WTC11 (cell line): ENCODE data around the gene LTBP3. TPM values are rescaled to one million over a fixed set of nuclear protein-coding genes. Genes with fewer than 3 reads are reported as not detected.

Experiments
- ETV6 ChIP-seq: sonication (generic); formaldehyde crosslinking; IDR thresholded peaks from 2 replicates; pipeline ENCODE4 v1.8.1; 2022; ENCODE audit warnings: mild to moderate bottlenecking, missing genetic modification reagents
- GRHL2 ChIP-seq: fragments of 250-450 bp; sonication (Bioruptor Pico); IDR thresholded peaks from 2 replicates; pipeline ENCODE4 v1.8.0; 2022; ENCODE audit warnings: mild to moderate bottlenecking, moderate library complexity; ENCODE audit not compliant: insufficient replicate concordance, severe bottlenecking
- IRF2 ChIP-seq: sonication (generic); formaldehyde crosslinking; IDR thresholded peaks from 2 replicates; pipeline ENCODE4 v1.8.0; 2022; ENCODE audit warnings: low read depth, missing genetic modification reagents, borderline replicate concordance
- MXD4 ChIP-seq: fragments of 250-450 bp; sonication (Bioruptor Pico); IDR thresholded peaks from 2 replicates; pipeline ENCODE4 v1.8.0; 2021; ENCODE audit warnings: mild to moderate bottlenecking, moderate library complexity, borderline replicate concordance
- NFATC4 ChIP-seq: fragments of 250-450 bp; sonication (Bioruptor Pico); IDR thresholded peaks from 2 replicates; pipeline ENCODE4 v1.9.0; 2021; ENCODE audit warnings: mild to moderate bottlenecking
- PRRX2 ChIP-seq: fragments of 250-450 bp; sonication (Bioruptor Pico); IDR thresholded peaks from 2 replicates; pipeline ENCODE4 v1.8.0; 2021; ENCODE audit warnings: mild to moderate bottlenecking
- ZBTB21 ChIP-seq: sonication (generic); formaldehyde crosslinking; IDR thresholded peaks from 2 replicates; pipeline ENCODE4 v1.8.1; 2023; ENCODE audit warnings: mild to moderate bottlenecking, missing genetic modification reagents, borderline replicate concordance
- ZNF121 ChIP-seq: sonication (generic); formaldehyde crosslinking; IDR thresholded peaks from 2 replicates; pipeline ENCODE4 v1.8.0; 2023; ENCODE audit warnings: missing genetic modification reagents
- ZNF232 ChIP-seq: sonication (generic); formaldehyde crosslinking; IDR thresholded peaks from 2 replicates; pipeline ENCODE4 v1.8.0; 2022; ENCODE audit warnings: mild to moderate bottlenecking, missing genetic modification reagents
- ZNF671 ChIP-seq: fragments of 250-450 bp; sonication (Bioruptor Pico); IDR thresholded peaks from 2 replicates; pipeline ENCODE4 v1.8.0; 2021; ENCODE audit warnings: mild to moderate bottlenecking
- total RNA-seq: library from RNA; stranded (reverse); gene quantifications from 3 replicates; pipeline ENCODE4 v1.2.3, GENCODE V29; 2021
- TF ChIP-seq, protein P1 (sequence below): fragments of 250-450 bp; sonication (Bioruptor Pico); IDR thresholded peaks from 2 replicates; pipeline ENCODE4 v1.9.0; 2021; ENCODE audit warnings: mild to moderate bottlenecking, borderline replicate concordance
- TF ChIP-seq, protein P2 (sequence below): sonication (generic); formaldehyde crosslinking; IDR thresholded peaks from 2 replicates; pipeline ENCODE4 v1.8.1; 2022; ENCODE audit warnings: low read depth, missing genetic modification reagents, borderline replicate concordance
- TF ChIP-seq, protein P3 (sequence below): sonication (generic); formaldehyde crosslinking; conservative IDR thresholded peaks from 2 replicates; pipeline ENCODE4 v1.8.1; 2023; ENCODE audit warnings: mild to moderate bottlenecking, low read depth, missing genetic modification reagents, moderate library complexity
- TF ChIP-seq, protein P4 (sequence below): sonication (generic); formaldehyde crosslinking; conservative IDR thresholded peaks from 2 replicates; pipeline ENCODE4 v1.8.1; 2022; ENCODE audit warnings: mild to moderate bottlenecking, missing genetic modification reagents
- TF ChIP-seq, protein P5 (sequence below): sonication (generic); formaldehyde crosslinking; IDR thresholded peaks from 2 replicates; pipeline ENCODE4 v1.8.1; 2023; ENCODE audit warnings: mild to moderate bottlenecking, missing genetic modification reagents, borderline replicate concordance
- TF ChIP-seq, protein P6 (sequence below): sonication (generic); formaldehyde crosslinking; IDR thresholded peaks from 2 replicates; pipeline ENCODE4 v1.8.0; 2022; ENCODE audit warnings: missing genetic modification reagents
- TF ChIP-seq, protein P7 (sequence below): fragments of 200-600 bp; IDR thresholded peaks from 2 replicates; pipeline ENCODE4 v1.8.0; 2022; ENCODE audit warnings: antibody characterized with exemption
- TF ChIP-seq, protein P8 (sequence below): sonication (generic); formaldehyde crosslinking; IDR thresholded peaks from 2 replicates; pipeline ENCODE4 v1.8.1; 2022; ENCODE audit warnings: low read depth, mild to moderate bottlenecking, moderate library complexity, missing genetic modification reagents, borderline replicate concordance

LTBP3 gene
- total RNA-seq, 1 experiment from 2014 or later, result 20.7 TPM

DNA sequence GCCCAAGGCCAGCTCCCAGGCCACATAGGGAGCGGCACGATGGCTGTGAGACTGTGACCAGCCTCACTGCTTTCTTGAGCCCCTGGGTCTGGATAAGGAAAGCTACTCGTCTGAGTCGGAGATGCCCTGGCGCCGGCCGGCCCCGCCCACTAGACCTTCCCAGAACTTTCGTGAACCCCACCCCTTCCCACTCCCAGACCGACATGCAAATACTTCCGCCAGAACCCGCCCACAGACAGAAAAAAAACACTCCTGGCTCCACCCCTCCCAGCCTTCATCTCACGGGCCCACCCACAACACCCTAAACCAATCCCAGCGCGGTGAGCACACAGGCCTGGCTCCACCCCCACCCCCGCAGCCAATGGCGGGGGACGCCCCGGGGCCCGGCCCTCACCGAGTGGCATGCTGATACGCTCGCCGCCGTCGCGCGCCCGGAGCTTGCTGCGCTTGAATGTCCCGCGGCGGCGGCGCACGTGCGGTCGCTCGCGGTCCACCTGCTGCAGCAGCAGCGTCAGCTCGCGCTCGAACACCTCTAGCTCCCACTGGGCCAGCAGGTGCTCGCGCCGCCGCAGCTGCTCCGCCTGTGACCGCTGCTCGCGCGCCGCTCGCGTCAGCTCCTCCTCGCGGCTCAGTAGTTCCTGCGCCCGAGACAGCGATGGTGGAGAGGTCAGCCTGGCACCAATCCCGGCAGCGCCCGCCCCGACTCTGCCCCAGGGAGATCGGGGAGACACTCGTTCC is 48.9 kb upstream of the LTBP3 start (continued):
- TF ChIP-seq, protein P1, sequence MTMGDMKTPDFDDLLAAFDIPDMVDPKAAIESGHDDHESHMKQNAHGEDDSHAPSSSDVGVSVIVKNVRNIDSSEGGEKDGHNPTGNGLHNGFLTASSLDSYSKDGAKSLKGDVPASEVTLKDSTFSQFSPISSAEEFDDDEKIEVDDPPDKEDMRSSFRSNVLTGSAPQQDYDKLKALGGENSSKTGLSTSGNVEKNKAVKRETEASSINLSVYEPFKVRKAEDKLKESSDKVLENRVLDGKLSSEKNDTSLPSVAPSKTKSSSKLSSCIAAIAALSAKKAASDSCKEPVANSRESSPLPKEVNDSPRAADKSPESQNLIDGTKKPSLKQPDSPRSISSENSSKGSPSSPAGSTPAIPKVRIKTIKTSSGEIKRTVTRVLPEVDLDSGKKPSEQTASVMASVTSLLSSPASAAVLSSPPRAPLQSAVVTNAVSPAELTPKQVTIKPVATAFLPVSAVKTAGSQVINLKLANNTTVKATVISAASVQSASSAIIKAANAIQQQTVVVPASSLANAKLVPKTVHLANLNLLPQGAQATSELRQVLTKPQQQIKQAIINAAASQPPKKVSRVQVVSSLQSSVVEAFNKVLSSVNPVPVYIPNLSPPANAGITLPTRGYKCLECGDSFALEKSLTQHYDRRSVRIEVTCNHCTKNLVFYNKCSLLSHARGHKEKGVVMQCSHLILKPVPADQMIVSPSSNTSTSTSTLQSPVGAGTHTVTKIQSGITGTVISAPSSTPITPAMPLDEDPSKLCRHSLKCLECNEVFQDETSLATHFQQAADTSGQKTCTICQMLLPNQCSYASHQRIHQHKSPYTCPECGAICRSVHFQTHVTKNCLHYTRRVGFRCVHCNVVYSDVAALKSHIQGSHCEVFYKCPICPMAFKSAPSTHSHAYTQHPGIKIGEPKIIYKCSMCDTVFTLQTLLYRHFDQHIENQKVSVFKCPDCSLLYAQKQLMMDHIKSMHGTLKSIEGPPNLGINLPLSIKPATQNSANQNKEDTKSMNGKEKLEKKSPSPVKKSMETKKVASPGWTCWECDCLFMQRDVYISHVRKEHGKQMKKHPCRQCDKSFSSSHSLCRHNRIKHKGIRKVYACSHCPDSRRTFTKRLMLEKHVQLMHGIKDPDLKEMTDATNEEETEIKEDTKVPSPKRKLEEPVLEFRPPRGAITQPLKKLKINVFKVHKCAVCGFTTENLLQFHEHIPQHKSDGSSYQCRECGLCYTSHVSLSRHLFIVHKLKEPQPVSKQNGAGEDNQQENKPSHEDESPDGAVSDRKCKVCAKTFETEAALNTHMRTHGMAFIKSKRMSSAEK (CRISPR knock-in tag), result no peak
- TF ChIP-seq, protein P2, sequence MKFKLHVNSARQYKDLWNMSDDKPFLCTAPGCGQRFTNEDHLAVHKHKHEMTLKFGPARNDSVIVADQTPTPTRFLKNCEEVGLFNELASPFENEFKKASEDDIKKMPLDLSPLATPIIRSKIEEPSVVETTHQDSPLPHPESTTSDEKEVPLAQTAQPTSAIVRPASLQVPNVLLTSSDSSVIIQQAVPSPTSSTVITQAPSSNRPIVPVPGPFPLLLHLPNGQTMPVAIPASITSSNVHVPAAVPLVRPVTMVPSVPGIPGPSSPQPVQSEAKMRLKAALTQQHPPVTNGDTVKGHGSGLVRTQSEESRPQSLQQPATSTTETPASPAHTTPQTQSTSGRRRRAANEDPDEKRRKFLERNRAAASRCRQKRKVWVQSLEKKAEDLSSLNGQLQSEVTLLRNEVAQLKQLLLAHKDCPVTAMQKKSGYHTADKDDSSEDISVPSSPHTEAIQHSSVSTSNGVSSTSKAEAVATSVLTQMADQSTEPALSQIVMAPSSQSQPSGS (CRISPR knock-in tag), result peak; percentile 90
- TF ChIP-seq GRHL2, result no peak
- TF ChIP-seq, protein P3, sequence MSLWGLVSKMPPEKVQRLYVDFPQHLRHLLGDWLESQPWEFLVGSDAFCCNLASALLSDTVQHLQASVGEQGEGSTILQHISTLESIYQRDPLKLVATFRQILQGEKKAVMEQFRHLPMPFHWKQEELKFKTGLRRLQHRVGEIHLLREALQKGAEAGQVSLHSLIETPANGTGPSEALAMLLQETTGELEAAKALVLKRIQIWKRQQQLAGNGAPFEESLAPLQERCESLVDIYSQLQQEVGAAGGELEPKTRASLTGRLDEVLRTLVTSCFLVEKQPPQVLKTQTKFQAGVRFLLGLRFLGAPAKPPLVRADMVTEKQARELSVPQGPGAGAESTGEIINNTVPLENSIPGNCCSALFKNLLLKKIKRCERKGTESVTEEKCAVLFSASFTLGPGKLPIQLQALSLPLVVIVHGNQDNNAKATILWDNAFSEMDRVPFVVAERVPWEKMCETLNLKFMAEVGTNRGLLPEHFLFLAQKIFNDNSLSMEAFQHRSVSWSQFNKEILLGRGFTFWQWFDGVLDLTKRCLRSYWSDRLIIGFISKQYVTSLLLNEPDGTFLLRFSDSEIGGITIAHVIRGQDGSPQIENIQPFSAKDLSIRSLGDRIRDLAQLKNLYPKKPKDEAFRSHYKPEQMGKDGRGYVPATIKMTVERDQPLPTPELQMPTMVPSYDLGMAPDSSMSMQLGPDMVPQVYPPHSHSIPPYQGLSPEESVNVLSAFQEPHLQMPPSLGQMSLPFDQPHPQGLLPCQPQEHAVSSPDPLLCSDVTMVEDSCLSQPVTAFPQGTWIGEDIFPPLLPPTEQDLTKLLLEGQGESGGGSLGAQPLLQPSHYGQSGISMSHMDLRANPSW (CRISPR knock-in tag), result no peak
- TF ChIP-seq MXD4 (CRISPR knock-in tag), result no peak
- TF ChIP-seq, protein P4, sequence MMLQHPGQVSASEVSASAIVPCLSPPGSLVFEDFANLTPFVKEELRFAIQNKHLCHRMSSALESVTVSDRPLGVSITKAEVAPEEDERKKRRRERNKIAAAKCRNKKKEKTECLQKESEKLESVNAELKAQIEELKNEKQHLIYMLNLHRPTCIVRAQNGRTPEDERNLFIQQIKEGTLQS (CRISPR knock-in tag), result peak; percentile 84
- peak; percentile 96 for TF ChIP-seq ZBTB21 (CRISPR knock-in tag)
- TF ChIP-seq, protein P5, sequence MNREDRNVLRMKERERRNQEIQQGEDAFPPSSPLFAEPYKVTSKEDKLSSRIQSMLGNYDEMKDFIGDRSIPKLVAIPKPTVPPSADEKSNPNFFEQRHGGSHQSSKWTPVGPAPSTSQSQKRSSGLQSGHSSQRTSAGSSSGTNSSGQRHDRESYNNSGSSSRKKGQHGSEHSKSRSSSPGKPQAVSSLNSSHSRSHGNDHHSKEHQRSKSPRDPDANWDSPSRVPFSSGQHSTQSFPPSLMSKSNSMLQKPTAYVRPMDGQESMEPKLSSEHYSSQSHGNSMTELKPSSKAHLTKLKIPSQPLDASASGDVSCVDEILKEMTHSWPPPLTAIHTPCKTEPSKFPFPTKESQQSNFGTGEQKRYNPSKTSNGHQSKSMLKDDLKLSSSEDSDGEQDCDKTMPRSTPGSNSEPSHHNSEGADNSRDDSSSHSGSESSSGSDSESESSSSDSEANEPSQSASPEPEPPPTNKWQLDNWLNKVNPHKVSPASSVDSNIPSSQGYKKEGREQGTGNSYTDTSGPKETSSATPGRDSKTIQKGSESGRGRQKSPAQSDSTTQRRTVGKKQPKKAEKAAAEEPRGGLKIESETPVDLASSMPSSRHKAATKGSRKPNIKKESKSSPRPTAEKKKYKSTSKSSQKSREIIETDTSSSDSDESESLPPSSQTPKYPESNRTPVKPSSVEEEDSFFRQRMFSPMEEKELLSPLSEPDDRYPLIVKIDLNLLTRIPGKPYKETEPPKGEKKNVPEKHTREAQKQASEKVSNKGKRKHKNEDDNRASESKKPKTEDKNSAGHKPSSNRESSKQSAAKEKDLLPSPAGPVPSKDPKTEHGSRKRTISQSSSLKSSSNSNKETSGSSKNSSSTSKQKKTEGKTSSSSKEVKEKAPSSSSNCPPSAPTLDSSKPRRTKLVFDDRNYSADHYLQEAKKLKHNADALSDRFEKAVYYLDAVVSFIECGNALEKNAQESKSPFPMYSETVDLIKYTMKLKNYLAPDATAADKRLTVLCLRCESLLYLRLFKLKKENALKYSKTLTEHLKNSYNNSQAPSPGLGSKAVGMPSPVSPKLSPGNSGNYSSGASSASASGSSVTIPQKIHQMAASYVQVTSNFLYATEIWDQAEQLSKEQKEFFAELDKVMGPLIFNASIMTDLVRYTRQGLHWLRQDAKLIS (CRISPR knock-in tag), result peak; percentile 93; the same call in 1 of the 2 replicates
- TF ChIP-seq ETV6 (CRISPR knock-in tag), result peak; percentile 99
- TF ChIP-seq, protein P6, sequence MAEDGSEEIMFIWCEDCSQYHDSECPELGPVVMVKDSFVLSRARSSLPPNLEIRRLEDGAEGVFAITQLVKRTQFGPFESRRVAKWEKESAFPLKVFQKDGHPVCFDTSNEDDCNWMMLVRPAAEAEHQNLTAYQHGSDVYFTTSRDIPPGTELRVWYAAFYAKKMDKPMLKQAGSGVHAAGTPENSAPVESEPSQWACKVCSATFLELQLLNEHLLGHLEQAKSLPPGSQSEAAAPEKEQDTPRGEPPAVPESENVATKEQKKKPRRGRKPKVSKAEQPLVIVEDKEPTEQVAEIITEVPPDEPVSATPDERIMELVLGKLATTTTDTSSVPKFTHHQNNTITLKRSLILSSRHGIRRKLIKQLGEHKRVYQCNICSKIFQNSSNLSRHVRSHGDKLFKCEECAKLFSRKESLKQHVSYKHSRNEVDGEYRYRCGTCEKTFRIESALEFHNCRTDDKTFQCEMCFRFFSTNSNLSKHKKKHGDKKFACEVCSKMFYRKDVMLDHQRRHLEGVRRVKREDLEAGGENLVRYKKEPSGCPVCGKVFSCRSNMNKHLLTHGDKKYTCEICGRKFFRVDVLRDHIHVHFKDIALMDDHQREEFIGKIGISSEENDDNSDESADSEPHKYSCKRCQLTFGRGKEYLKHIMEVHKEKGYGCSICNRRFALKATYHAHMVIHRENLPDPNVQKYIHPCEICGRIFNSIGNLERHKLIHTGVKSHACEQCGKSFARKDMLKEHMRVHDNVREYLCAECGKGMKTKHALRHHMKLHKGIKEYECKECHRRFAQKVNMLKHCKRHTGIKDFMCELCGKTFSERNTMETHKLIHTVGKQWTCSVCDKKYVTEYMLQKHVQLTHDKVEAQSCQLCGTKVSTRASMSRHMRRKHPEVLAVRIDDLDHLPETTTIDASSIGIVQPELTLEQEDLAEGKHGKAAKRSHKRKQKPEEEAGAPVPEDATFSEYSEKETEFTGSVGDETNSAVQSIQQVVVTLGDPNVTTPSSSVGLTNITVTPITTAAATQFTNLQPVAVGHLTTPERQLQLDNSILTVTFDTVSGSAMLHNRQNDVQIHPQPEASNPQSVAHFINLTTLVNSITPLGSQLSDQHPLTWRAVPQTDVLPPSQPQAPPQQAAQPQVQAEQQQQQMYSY, result peak; percentile 63; the same call in 1 of the 2 replicates
- TF ChIP-seq, protein P7, sequence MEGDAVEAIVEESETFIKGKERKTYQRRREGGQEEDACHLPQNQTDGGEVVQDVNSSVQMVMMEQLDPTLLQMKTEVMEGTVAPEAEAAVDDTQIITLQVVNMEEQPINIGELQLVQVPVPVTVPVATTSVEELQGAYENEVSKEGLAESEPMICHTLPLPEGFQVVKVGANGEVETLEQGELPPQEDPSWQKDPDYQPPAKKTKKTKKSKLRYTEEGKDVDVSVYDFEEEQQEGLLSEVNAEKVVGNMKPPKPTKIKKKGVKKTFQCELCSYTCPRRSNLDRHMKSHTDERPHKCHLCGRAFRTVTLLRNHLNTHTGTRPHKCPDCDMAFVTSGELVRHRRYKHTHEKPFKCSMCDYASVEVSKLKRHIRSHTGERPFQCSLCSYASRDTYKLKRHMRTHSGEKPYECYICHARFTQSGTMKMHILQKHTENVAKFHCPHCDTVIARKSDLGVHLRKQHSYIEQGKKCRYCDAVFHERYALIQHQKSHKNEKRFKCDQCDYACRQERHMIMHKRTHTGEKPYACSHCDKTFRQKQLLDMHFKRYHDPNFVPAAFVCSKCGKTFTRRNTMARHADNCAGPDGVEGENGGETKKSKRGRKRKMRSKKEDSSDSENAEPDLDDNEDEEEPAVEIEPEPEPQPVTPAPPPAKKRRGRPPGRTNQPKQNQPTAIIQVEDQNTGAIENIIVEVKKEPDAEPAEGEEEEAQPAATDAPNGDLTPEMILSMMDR, result no peak
- no peak for TF ChIP-seq PRRX2 (CRISPR knock-in tag)
- peak; percentile 99 for TF ChIP-seq ZNF232 (CRISPR knock-in tag)
- peak; percentile 95 for TF ChIP-seq IRF2
- TF ChIP-seq, protein P8, sequence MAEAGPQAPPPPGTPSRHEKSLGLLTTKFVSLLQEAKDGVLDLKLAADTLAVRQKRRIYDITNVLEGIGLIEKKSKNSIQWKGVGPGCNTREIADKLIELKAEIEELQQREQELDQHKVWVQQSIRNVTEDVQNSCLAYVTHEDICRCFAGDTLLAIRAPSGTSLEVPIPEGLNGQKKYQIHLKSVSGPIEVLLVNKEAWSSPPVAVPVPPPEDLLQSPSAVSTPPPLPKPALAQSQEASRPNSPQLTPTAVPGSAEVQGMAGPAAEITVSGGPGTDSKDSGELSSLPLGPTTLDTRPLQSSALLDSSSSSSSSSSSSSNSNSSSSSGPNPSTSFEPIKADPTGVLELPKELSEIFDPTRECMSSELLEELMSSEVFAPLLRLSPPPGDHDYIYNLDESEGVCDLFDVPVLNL (CRISPR knock-in tag), result peak; percentile 94
- no peak for TF ChIP-seq ZNF671 (CRISPR knock-in tag)
- TF ChIP-seq ZNF121 (CRISPR knock-in tag), result no peak
- TF ChIP-seq NFATC4, result no peak
